Naive B cell (primary cell): ENCODE measurements around the gene C16orf96. TPM values are rescaled to one million over a fixed set of nuclear protein-coding genes. Genes with fewer than 3 reads are reported as not detected.

Experiments used
- ATAC-seq, 2 donors: fragments of 150-1000 bp; cut with Tn5 transposase; 2 replicates each; pipeline ENCODE4 v1.10.0; 2021; ENCODE audit warnings: low read depth in 2 of 2, mild to moderate bottlenecking in 2 of 2, moderate library complexity in 2 of 2
- DNase-seq: peaks from one replicate; pipeline ENCODE4 v3.0.0; 2022
- H3K27ac Mint-ChIP-seq, 6 donors: one replicate each; pipeline ENCODE4 v1.8.0; 2020 to 2022; ENCODE audit warnings: mild to moderate bottlenecking in 6 of 6, mixed read lengths in 6 of 6, moderate library complexity in 5 of 6, inconsistent platforms in 2 of 6
- H3K27me3 Mint-ChIP-seq, 3 donors: one replicate each; pipeline ENCODE4 v1.8.0; 2021 to 2022; ENCODE audit warnings: mixed read lengths in 3 of 3, mild to moderate bottlenecking in 1 of 3
- H3K36me3 Mint-ChIP-seq, 2 donors: one replicate each; pipeline ENCODE4 v1.8.0; 2020 to 2022; ENCODE audit warnings: mixed read lengths in 2 of 2, inconsistent platforms in 1 of 2, mild to moderate bottlenecking in 1 of 2
- H3K4me1 Mint-ChIP-seq, 3 donors: one replicate each; pipeline ENCODE4 v1.8.0; 2020 to 2022; ENCODE audit warnings: mixed read lengths in 3 of 3, inconsistent platforms in 1 of 3, mild to moderate bottlenecking in 1 of 3, moderate library complexity in 1 of 3
- H3K4me3 Mint-ChIP-seq, 8 donors: one replicate each; pipeline ENCODE4 v1.8.0; 2020 to 2022; ENCODE audit warnings: mild to moderate bottlenecking in 8 of 8, mixed read lengths in 8 of 8, moderate library complexity in 8 of 8, inconsistent platforms in 2 of 8
- H3K9me3 Mint-ChIP-seq, 7 donors: one replicate each; pipeline ENCODE4 v1.8.0; 2020 to 2022; ENCODE audit warnings: mixed read lengths in 7 of 7, mild to moderate bottlenecking in 5 of 7, inconsistent platforms in 2 of 7, moderate library complexity in 1 of 7
- polyA plus RNA-seq, 6 donors: library from polyadenylated mRNA; unstranded; fragments of 300-500 nt; fragmentation: Illumina TruSeq; gene quantifications; one replicate each; pipeline ENCODE4 v1.2.3, GENCODE V29; 2021; ENCODE audit warnings: low read depth in 6 of 6

Gene C16orf96
- polyA plus RNA-seq, 6 donors from 2014 or later: 0.09 to 0.11 TPM; not detected in 4

DNA sequence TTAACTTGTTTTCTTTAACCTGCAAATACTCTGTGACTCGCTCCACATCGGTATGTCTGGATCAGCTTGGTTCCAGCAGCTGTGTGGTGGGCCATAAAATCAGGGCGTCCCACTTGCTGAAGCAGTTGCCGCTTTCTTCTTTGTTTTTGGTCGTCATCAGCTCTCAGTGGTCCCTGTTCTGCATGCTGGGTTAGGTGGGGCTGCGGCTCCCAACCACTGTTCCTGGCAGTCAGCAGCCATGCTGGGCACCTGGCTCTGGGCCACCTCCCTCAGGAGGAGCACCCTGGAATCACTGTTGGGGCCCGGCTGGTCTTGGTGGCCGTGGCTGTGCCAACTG is 91.5 kb downstream of the C16orf96 start:
- no peak overlapping the region for H3K4me3 Mint-ChIP-seq
- peaks cover 21 to 26% (median 26%) of the 10 kb centered on the region in 3 donors for H3K4me1 Mint-ChIP-seq
- DNase-seq: no peak
- no peaks in the 10 kb centered on the region for H3K36me3 Mint-ChIP-seq
- no peaks in the 10 kb centered on the region for H3K27me3 Mint-ChIP-seq
- H3K27ac Mint-ChIP-seq: peak overlapping the region in 1 of 6 donors; percentile 40
- no peak for ATAC-seq
- no peaks in the 10 kb centered on the region for H3K9me3 Mint-ChIP-seq

DNA sequence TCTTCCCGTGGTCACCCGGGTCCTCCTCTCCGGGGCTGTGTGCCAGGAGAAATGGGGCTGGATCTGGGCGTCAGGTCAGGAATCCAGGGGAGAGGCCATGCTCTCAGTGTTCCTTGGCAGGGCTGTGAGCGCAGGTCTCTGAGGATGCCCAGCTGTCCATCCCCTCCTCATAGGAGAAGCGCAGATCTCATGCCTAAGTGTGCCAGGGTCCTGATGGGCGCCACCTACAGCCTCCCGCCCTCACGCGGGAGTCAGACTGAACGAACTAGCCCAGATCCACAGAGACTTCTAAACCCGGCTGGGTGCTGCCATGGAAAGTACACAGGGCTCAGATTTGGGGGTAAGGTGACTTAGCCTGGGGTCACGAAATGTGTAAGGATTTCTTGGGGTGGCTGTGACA is 92.8 kb downstream of the C16orf96 start:
- no peak for DNase-seq
- Mint-ChIP-seq H3K4me3 (no peak overlapping the region), H3K27ac (peak overlapping the region in 1 of 6 donors; percentile 80)

DNA sequence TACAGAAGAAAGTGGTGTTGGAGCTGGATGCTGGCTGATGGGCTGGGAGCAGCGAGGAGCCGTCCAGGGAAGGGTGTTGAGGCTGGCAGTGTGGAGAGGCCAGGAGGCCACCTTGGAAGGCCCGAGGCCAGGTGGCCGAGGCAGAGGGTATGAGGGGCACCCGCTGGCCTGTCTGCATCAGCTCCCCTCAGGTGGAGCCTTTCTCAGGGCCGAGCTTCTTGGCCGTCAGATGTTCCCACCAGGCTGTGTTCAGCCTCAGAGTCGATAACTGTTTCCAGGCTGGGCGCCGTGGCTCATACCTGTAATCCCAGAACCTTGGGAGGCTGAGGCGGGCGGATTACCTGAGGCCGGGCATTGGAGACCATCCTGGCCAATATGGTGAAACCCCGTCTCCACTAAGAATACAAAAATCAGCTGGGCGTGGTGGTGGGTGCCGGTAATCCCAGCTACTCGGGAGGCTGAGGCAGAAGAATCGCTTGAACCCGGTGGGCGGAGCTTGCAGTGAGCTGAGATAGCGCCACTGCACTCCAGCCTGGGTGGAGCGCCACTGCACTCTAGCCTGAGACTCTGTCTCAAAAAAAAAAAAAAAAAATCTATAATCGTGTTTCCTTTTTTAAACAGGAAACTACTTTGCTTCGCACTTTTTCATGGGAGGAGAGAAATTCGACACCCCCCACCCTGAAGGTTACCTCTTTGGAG is 93.8 kb downstream of the C16orf96 start:
- Mint-ChIP-seq H3K4me3 (no peak overlapping the region), H3K27me3 (no peaks in the 10 kb centered on the region), H3K9me3 (no peaks in the 10 kb centered on the region), H3K4me1 (peaks cover 18 to 26% (median 26%) of the 10 kb centered on the region in 3 donors), H3K27ac (peak overlapping the region in 4 of 6 donors; percentile 26 to 90 (median 59)), H3K36me3 (no peaks in the 10 kb centered on the region)
- ATAC-seq (no peak), DNase-seq (no peak)

More for the DNA sequence above, 92.8 kb downstream of the C16orf96 start:
- no peaks in the 10 kb centered on the region for H3K9me3 Mint-ChIP-seq
- peaks cover 18 to 26% (median 26%) of the 10 kb centered on the region in 3 donors for H3K4me1 Mint-ChIP-seq
- no peaks in the 10 kb centered on the region for H3K36me3 Mint-ChIP-seq
- H3K27me3 Mint-ChIP-seq: no peaks in the 10 kb centered on the region
- no peak for ATAC-seq

Other genes with a start within 250 kb of the C16orf96 start
- gene GLIS2, start 240.3 kb upstream of the C16orf96 start, polyA plus RNA-seq: not detected
- gene PAM16, start 205.0 kb upstream of the C16orf96 start, polyA plus RNA-seq: 10 to 100 TPM; 33.1 to 54.6 (median 47.6) TPM
- gene VASN, start 184.5 kb upstream of the C16orf96 start, polyA plus RNA-seq: under 1 TPM in 3 of 6 donors, not detected in 3; 0.13 to 0.21 (median 0.16) TPM
- gene CORO7, start 139.7 kb upstream of the C16orf96 start, polyA plus RNA-seq: 10 to 100 TPM in 5 of 6 donors, 1 to 10 TPM in 1; 9.0 to 40.1 (median 20.7) TPM
- gene DNAJA3, start 130.5 kb upstream of the C16orf96 start, polyA plus RNA-seq: 10 to 100 TPM; 42.3 to 64.2 (median 44.2) TPM
- gene NMRAL1, start 81.7 kb upstream of the C16orf96 start, polyA plus RNA-seq: 10 to 100 TPM; 18.1 to 50.9 (median 31.6) TPM
- gene HMOX2, start 79.9 kb upstream of the C16orf96 start, polyA plus RNA-seq: 10 to 100 TPM; 36.9 to 49.8 (median 41.9) TPM
- gene CDIP1, start 17.6 kb upstream of the C16orf96 start, polyA plus RNA-seq: 10 to 100 TPM; 10.9 to 26.5 (median 17.3) TPM
- gene UBALD1, start 58.5 kb downstream of the C16orf96 start, polyA plus RNA-seq: 1 to 10 TPM; 2.6 to 7.5 (median 5.0) TPM
- 10 to 100 TPM in 1 of 6 donors, 1 to 10 TPM in 5; 3.9 to 10.6 (median 6.6) TPM for gene MGRN1, start 68.5 kb downstream of the C16orf96 start, polyA plus RNA-seq
- gene NUDT16L1, start 137.2 kb downstream of the C16orf96 start, polyA plus RNA-seq: 100 to 1,000 TPM in 1 of 6 donors, 10 to 100 TPM in 5; 57.7 to 121 (median 76.4) TPM
- gene ANKS3, start 177.9 kb downstream of the C16orf96 start, polyA plus RNA-seq: 1 to 10 TPM in 5 of 6 donors, not detected in 1; 3.9 to 8.3 (median 4.4) TPM
- gene DNAAF8, start 178.2 kb downstream of the C16orf96 start, polyA plus RNA-seq: under 1 TPM in 4 of 6 donors, not detected in 2; 0.30 to 0.84 (median 0.35) TPM
- 10 to 100 TPM in 4 of 6 donors, 1 to 10 TPM in 1, not detected in 1; 6.7 to 19.9 (median 14.1) TPM for gene ZNF500, start 210.8 kb downstream of the C16orf96 start, polyA plus RNA-seq
- not detected for gene SEPTIN12, start 232.0 kb downstream of the C16orf96 start, polyA plus RNA-seq
- not detected for gene SMIM22, start 239.0 kb downstream of the C16orf96 start, polyA plus RNA-seq
- gene ROGDI, start 246.3 kb downstream of the C16orf96 start, polyA plus RNA-seq: 1 to 10 TPM; 2.7 to 8.0 (median 6.1) TPM